ENCODE data around the gene ALDH1L2. TPM values are rescaled to one million over a fixed set of nuclear protein-coding genes. Genes with fewer than 3 reads are reported as not detected.

ALDH1L2 gene
- total RNA-seq, 4 donors from 2014 or later, result 7.0 to 19.9 (median 11.1) TPM

DNA sequence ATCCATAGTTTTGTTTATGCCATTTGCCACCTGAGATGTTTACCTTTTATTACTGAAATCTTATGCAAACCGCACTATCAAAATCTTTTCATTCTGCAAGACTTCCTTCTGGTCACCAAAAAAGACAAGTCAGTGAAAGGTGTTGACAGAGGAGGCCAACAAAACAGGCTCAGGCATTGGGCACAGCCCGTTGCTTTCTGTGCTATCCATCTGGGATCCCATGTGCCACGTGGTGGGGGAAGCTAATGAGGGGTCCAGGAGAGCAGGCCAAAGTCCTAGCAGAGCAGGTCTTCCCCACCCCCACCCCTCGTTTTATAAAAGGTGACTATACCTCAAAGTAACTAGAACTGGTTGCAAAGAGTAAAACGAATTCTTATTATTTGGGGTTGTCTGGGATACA is 1.2 kb downstream of the ALDH1L2 start:
- TF ChIP-seq, protein P1, sequence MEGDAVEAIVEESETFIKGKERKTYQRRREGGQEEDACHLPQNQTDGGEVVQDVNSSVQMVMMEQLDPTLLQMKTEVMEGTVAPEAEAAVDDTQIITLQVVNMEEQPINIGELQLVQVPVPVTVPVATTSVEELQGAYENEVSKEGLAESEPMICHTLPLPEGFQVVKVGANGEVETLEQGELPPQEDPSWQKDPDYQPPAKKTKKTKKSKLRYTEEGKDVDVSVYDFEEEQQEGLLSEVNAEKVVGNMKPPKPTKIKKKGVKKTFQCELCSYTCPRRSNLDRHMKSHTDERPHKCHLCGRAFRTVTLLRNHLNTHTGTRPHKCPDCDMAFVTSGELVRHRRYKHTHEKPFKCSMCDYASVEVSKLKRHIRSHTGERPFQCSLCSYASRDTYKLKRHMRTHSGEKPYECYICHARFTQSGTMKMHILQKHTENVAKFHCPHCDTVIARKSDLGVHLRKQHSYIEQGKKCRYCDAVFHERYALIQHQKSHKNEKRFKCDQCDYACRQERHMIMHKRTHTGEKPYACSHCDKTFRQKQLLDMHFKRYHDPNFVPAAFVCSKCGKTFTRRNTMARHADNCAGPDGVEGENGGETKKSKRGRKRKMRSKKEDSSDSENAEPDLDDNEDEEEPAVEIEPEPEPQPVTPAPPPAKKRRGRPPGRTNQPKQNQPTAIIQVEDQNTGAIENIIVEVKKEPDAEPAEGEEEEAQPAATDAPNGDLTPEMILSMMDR (IDR thresholded peaks at IDR 0.05; ENCODE audit: low read depth), result no peak

DNA sequence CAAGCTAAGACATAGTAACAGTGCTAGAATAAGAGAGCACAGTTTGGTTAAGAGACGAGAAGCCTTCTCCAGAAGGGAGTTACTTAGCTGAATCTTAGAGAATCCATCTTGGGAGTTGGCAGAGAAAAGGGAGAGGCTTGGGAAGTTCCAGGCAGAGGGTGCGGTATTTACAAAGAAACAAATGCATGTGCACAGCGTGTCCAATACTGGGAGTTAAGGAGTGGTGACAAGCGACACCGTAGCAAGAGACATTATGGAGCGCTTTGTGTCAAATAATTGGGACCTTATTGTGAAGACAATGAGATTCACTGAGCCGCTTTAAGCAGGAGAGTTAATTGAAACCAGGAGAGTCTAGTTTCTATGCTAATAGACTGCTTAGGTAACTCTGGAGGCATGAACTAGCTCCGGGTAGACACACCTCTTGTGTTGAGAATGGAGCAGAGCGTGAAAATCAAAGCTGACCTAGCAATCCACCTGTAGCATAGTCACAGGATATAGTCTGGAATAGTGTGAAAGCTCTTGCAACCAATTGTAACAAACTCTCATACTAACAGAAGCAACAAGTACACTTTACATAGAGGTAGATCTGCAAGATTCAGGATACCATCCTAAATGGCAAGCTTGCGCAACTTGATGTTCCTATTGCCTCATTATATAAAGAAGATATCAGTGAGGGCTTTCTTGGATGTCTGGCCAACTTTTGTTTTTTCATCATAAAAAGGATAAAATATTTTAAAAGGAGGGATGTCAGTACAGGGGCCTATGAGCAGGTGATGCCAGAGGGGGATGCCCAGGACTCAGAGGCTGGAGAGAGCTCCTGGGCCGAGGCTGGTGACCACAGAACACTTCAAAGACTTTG is 5.3 kb downstream of the ALDH1L2 start:
- TF ChIP-seq, protein P1 (IDR thresholded peaks at IDR 0.05; ENCODE audit: low read depth), result no peak

DNA sequence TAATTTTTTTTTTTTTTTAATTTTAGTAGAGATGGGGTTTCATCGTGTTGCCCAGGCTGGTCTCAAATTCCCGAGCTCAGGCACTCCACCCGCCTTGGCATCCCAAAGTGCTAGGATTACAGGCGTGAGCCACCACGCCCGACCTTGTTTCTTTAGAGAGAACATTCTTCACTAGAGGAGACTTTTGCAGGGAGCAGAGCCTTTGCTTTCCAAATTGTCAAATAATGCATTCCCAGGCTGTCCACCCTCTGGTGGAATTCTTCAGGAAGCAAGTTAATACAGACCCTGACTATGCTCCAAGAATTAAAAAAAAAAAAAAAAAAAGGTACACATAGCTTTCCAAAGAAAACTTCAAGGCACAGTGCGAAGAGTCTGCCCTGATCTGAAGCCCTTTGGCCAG is 6.8 kb downstream of the ALDH1L2 start:
- TF ChIP-seq, protein P1 (IDR thresholded peaks at IDR 0.05; ENCODE audit: low read depth), result no peak

DNA sequence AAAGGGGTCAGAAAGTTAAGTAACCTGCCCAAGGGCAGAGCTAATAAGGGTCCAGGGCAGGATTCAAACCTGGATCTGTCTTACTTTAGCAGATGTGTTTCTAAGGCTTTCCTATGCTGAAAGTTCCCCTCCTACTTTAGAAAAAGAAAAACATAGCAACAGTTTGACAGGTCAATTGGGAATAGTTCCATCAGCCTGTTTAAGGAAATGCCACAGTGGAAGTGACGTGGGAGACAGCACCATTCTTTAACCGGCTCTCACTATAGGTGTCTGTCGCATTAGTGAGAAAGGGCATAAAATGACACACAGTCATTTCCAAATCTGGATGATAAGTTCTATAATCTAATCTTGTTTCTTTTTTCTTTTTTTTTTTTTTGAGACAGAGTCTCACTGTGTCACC is 7.3 kb downstream of the ALDH1L2 start:
- TF ChIP-seq, protein P1 (IDR thresholded peaks at IDR 0.05; ENCODE audit: low read depth), result no peak

DNA sequence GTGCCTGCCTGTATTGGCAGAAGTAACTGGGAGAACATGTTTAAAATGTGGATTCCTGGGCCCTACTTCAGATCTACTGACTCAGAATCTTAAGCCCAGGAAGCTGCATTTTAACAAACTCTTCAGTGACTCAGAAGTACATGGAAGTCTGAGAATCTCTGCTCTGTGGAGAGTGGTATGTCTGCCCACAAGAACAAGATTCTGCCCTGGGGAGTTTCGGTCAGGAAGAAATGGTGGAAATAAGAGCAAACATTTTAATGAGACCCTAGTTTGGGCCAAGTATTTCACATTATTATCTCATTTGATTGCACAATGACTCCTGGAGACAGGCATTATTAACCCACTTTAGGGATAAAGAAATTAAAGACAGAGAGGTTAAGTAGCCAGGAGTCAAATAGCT is 8.2 kb downstream of the ALDH1L2 start:
- TF ChIP-seq, protein P1 (IDR thresholded peaks at IDR 0.05; ENCODE audit: low read depth), result no peak

DNA sequence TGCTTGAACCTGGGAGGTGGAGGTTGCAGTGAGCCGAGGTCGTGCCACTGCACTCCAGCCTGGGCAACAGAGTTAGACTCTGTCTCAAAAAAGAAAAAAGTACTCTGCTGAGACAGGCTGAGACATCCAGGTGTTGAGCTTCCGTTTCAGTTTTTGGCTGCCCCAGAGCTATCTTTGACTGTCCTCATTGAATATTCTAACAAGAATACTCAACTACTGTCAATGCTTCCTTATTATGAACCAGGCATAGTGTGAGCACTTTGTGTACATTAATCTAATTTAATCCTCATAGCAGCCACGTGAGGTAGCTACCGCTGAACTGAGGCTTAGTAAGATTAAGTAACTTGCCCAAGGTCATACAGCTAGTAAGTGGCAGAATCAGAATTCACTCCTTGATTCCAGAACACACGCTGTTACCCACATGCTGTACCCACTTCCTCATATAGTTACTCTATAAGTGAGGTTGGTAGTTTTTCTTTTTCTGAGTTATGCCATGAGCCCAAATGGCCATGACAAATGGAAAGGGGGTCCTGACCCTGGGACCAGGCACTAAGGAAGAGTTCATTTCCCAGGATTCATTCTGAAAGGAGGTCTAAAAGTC is 11.3 kb downstream of the ALDH1L2 start:
- TF ChIP-seq, protein P1 (IDR thresholded peaks at IDR 0.05; ENCODE audit: low read depth), result no peak

DNA sequence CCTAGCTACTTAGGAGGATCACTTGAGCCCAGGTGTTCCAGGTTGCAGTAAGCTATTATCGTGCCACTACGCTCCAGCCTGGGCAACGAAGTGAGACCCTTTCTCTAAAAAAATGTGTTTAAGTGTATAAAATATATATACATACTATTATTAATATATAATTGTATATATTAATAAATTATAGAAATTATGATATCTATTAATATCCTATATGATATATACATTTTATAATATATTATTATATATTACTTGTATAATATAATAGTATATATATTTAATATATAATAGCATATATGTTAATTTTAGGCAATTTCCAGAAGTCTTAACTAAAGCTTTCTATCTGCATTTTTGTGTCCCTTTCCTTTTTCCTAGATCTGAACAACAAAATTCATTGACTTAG is 12.3 kb downstream of the ALDH1L2 start:
- TF ChIP-seq, protein P1 (IDR thresholded peaks at IDR 0.05; ENCODE audit: low read depth), result no peak

Measured in subcutaneous adipose tissue (tissue), 4 donors.